ENCODE results near the gene MYH11. TPM values are rescaled to one million over a fixed set of nuclear protein-coding genes. Genes with fewer than 3 reads are reported as not detected.

The MYH11 gene
- total RNA-seq, 4 donors from 2014 or later, result 19.5 to 63.2 (median 24.6) TPM

Small RNAs within 50 kb of the gene (small RNA-seq; reads per million reads assigned to genes)
- gene RNU6-213P, result not detected

Other genes with a start within 250 kb of the MYH11 start
- 10 to 100 TPM; 50.7 to 55.5 (median 53.1) TPM for gene MARF1, start 213.9 kb downstream of the MYH11 start, total RNA-seq
- gene NDE1, start 206.8 kb downstream of the MYH11 start, total RNA-seq, result 10 to 100 TPM in 3 of 4 donors, 1 to 10 TPM in 1; 7.7 to 21.3 (median 14.7) TPM
- 10 to 100 TPM; 46.2 to 64.4 (median 53.6) TPM for gene CEP20, start 31.6 kb upstream of the MYH11 start, total RNA-seq
- gene ABCC1, start 92.6 kb upstream of the MYH11 start, total RNA-seq, result 10 to 100 TPM; 42.7 to 76.7 (median 70.1) TPM

All from thyroid gland (tissue), 4 donors.